Endodermal cell (in vitro differentiated cells): ENCODE results near the gene ADRM1. TPM values are rescaled to one million over a fixed set of nuclear protein-coding genes. Genes with fewer than 3 reads are reported as not detected.

ENCODE experiments used
- DNase-seq: peaks from one replicate; pipeline ENCODE4 v3.0.0-alpha.2; 2017
- H3K27ac ChIP-seq: 2 replicates; pipeline ENCODE4 v1.5.1; 2013; ENCODE audit warnings: mild to moderate bottlenecking, low read depth, low read length, moderate library complexity
- H3K27me3 ChIP-seq: 2 replicates; pipeline ENCODE4 v1.6.1; 2013; ENCODE audit warnings: mild to moderate bottlenecking, low read length, moderate library complexity; ENCODE audit not compliant: insufficient read depth, control insufficient read depth, poor library complexity, severe bottlenecking
- H3K36me3 ChIP-seq: 2 replicates; pipeline ENCODE4 v1.7.0; 2013; ENCODE audit warnings: mild to moderate bottlenecking, low read length, moderate library complexity; ENCODE audit not compliant: control insufficient read depth, insufficient read depth
- H3K4me1 ChIP-seq: one replicate; pipeline ENCODE4 v1.7.0; 2013; ENCODE audit warnings: low read length; ENCODE audit not compliant: control insufficient read depth, insufficient read depth
- H3K4me3 ChIP-seq: 2 replicates; pipeline ENCODE4 v1.5.1; 2013; ENCODE audit warnings: mild to moderate bottlenecking, low read length, moderate library complexity
- H3K9ac ChIP-seq: 2 replicates; pipeline ENCODE4 v1.6.1; 2013; ENCODE audit warnings: mild to moderate bottlenecking, low read length, moderate library complexity; ENCODE audit not compliant: poor library complexity, severe bottlenecking; ENCODE audit errors: extremely low read depth
- H3K9me3 ChIP-seq: 2 replicates; pipeline ENCODE4 v1.6.1; 2013; ENCODE audit warnings: mild to moderate bottlenecking, low read length, moderate library complexity; ENCODE audit not compliant: control insufficient read depth
- H3K27ac Mint-ChIP-seq: 2 replicates; pipeline ENCODE4 v1.8.0; 2020; ENCODE audit warnings: mixed read lengths
- H3K27me3 Mint-ChIP-seq: 2 replicates; pipeline ENCODE4 v1.8.0; 2021; ENCODE audit warnings: mild to moderate bottlenecking, mixed read lengths; ENCODE audit not compliant: insufficient read depth
- H3K36me3 Mint-ChIP-seq: 2 replicates; pipeline ENCODE4 v1.8.0; 2020; ENCODE audit warnings: low read depth, mixed read lengths
- H3K4me1 Mint-ChIP-seq: 2 replicates; pipeline ENCODE4 v1.8.0; 2020; ENCODE audit warnings: mixed read lengths
- H3K4me3 Mint-ChIP-seq: 2 replicates; pipeline ENCODE4 v1.8.0; 2020; ENCODE audit warnings: mild to moderate bottlenecking, moderate library complexity, mixed read lengths
- H3K9me3 Mint-ChIP-seq: 2 replicates; pipeline ENCODE4 v1.8.0; 2020; ENCODE audit warnings: mild to moderate bottlenecking, mixed read lengths
- WGBS, 2 experiments: methylation state at CpG; one replicate each; pipeline versions ENCODE4 v1.1.5 to v1.1.7; 2013; ENCODE audit warnings: missing lambda C conversion rate in 2 of 2, mixed read lengths in 1 of 2; ENCODE audit not compliant: insufficient coverage in 1 of 2, insufficient read length in 1 of 2; 5-methylcytosine and 5-hydroxymethylcytosine counted together
- total RNA-seq, 2 donors: library from RNA; stranded (reverse); fragmentation: NEBNext Ultra II Directional in 1 of 2; extraction: Animal tissue kit (Norgen Biotek cat#: 25700) in 1 of 2; gene quantifications; 2 replicates in 1 of 2; 3 replicates in 1 of 2; pipeline ENCODE4 v1.2.1, GENCODE V29; 2021
- TF ChIP-seq, protein P1 (sequence below): fragments of 200-600 bp; sonication (generic); conservative IDR thresholded peaks from 2 replicates; pipeline ENCODE4 v1.5.0; 2021; ENCODE audit warnings: antibody characterized with exemption, mild to moderate bottlenecking

The ADRM1 gene
- total RNA-seq, 2 donors from 2014 or later = 105 to 106 TPM

DNA sequence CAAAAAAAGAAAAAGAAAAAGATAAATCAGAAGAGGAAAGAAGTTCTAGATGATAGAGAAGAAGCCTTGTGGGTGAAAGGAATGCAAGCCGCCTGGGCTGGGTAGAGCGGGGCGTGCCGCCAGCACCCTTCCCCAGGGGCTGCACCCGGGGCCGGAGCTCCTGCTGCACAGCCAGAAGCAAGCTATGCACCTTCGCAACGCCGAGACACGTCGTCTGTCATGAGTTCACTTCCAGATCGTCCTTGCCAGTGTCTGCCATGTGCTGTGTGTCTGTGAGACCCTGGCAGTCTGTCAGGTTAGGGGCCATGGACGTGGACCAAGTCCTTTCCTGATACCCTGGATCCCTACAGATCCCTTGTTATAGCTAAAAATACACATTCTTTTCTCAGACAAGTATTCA, 25.5 kb upstream of the ADRM1 start:
- DNase-seq = no peak
- Histone ChIP-seq H3K9ac (no peak overlapping the region), H3K4me1 (no peaks in the 10 kb centered on the region), H3K9me3 (no peaks in the 10 kb centered on the region), H3K36me3 (peaks cover 63% of the 10 kb centered on the region), H3K4me3 (no peak overlapping the region), H3K27ac (no peak overlapping the region), H3K27me3 (no peaks in the 10 kb centered on the region)
- Mint-ChIP-seq H3K27ac (no peak overlapping the region), H3K4me1 (no peaks in the 10 kb centered on the region), H3K27me3 (no peaks in the 10 kb centered on the region), H3K9me3 (no peaks in the 10 kb centered on the region), H3K4me3 (no peak overlapping the region), H3K36me3 (peaks cover 86% of the 10 kb centered on the region)
- 87 to 88% methylated on average over 13 of the region's 13 CpGs for WGBS, 2 experiments
- TF ChIP-seq, protein P1, sequence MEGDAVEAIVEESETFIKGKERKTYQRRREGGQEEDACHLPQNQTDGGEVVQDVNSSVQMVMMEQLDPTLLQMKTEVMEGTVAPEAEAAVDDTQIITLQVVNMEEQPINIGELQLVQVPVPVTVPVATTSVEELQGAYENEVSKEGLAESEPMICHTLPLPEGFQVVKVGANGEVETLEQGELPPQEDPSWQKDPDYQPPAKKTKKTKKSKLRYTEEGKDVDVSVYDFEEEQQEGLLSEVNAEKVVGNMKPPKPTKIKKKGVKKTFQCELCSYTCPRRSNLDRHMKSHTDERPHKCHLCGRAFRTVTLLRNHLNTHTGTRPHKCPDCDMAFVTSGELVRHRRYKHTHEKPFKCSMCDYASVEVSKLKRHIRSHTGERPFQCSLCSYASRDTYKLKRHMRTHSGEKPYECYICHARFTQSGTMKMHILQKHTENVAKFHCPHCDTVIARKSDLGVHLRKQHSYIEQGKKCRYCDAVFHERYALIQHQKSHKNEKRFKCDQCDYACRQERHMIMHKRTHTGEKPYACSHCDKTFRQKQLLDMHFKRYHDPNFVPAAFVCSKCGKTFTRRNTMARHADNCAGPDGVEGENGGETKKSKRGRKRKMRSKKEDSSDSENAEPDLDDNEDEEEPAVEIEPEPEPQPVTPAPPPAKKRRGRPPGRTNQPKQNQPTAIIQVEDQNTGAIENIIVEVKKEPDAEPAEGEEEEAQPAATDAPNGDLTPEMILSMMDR = no peak

DNA sequence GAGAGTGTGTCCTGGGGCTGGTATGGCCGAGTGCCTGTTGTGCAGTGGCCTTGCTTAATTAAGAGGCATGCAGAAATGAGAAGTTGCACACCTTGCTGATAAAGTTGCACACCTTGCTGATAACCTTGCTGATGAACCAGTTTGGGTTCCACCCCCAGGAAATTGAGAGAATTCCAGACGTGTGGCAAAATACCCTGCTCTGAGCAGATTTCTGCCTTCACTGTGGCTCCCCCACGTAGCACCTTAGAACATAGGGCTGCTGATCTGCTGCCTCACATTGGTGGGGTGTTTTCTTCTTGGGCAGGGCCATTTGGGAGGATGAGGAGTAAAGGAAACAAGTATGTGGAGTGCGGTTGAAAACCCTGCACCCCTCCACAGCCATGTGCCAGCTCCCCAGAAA, 22.5 kb upstream of the ADRM1 start:
- Histone ChIP-seq H3K27ac (no peak overlapping the region), H3K4me3 (no peak overlapping the region), H3K27me3 (no peaks in the 10 kb centered on the region), H3K9me3 (no peaks in the 10 kb centered on the region), H3K9ac (no peak overlapping the region), H3K4me1 (no peaks in the 10 kb centered on the region), H3K36me3 (peaks cover 73% of the 10 kb centered on the region)
- 92 to 93% methylated on average over 2 to 4 of the region's 4 CpGs for WGBS, 2 experiments
- Mint-ChIP-seq H3K4me1 (no peaks in the 10 kb centered on the region), H3K9me3 (no peaks in the 10 kb centered on the region), H3K27me3 (no peaks in the 10 kb centered on the region), H3K4me3 (no peak overlapping the region), H3K36me3 (peaks cover 82% of the 10 kb centered on the region), H3K27ac (no peak overlapping the region)
- TF ChIP-seq, protein P1 = no peak
- no peak for DNase-seq

DNA sequence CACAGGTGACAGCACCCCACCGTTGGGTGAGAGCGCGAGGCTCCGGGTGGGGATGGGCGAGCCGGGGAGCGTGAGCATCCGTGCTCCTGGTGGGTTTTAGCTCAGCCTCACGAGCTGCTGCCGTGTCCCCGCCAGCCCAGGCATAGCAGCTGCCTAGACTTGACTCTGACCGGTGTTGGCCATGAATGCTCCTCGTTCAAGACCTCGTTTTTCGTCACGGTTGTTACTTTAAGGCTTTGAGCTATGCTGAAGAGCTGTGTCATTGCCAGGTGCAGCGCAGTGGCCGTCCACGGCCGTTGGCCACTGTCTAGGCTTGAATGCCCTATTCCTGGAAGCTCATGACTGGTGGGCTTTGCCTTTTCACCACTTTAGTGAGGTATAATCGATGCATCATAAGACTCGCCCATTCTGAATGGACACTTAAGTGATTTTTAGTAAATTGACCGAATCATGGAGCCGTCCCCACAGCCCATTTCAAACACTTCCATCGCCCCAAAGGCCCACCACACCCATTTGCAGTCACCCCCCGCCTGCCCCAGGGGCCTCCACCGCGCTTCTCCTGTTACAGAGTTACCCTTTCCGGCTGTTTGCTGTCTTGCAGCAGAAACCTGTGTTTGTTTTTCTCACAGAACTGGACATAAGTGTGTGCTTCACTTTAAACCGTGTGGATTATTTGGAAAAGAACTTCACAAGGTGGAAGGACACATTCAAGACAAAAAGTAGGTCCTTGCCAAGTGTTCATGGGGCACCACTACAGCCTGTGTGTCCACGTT, 21.4 kb upstream of the ADRM1 start:
- no peak overlapping the region for H3K27ac ChIP-seq
- no peak overlapping the region for H3K4me3 ChIP-seq
- H3K27me3 Mint-ChIP-seq = no peaks in the 10 kb centered on the region
- no peak overlapping the region for H3K9ac ChIP-seq
- 95 to 96% methylated on average over 28 to 31 of the region's 31 CpGs for WGBS, 2 experiments
- no peaks in the 10 kb centered on the region for H3K4me1 ChIP-seq
- H3K27me3 ChIP-seq = no peaks in the 10 kb centered on the region
- H3K27ac Mint-ChIP-seq = no peak overlapping the region
- no peak for DNase-seq
- H3K4me1 Mint-ChIP-seq = no peaks in the 10 kb centered on the region
- TF ChIP-seq, protein P1 = no peak
- H3K36me3 ChIP-seq = peaks cover 69% of the 10 kb centered on the region
- no peaks in the 10 kb centered on the region for H3K9me3 Mint-ChIP-seq
- H3K9me3 ChIP-seq = no peaks in the 10 kb centered on the region
- peaks cover 73% of the 10 kb centered on the region for H3K36me3 Mint-ChIP-seq
- H3K4me3 Mint-ChIP-seq = no peak overlapping the region
